GM12872 (cell line): ENCODE measurements around the gene SCYGR3.

Experiments
- CTCF ChIP-seq: IDR thresholded peaks from 3 replicates; pipeline ENCODE4 v1.5.1; 2011; ENCODE audit warnings: low read depth, mild to moderate bottlenecking, low read length, moderate library complexity; ENCODE audit not compliant: insufficient read depth

The SCYGR3 gene

GRCh38 chr2:227626580-227627151 lies 12.0 kb upstream of the SCYGR3 start:
- TF ChIP-seq CTCF, result no peak

- TF ChIP-seq CTCF, result no peak
Measured at GRCh38 chr2:227625420-227625819, 10.8 kb upstream of the SCYGR3 start.

GRCh38 chr2:227623226-227623625 lies 8.6 kb upstream of the SCYGR3 start:
- no peak for TF ChIP-seq CTCF

- no peak for TF ChIP-seq CTCF
Measured at GRCh38 chr2:227617316-227618230, 2.9 kb upstream of the SCYGR3 start, which contains the start of gene SCYGR4. TSS of gene SCYGR4 (plus strand) at chr2:227617498. CDS start at chr2:227617498, 0 bp downstream.

- no peak for TF ChIP-seq CTCF
Measured at GRCh38 chr2:227616631-227617030, 2.0 kb upstream of the SCYGR3 start.

GRCh38 chr2:227615906-227616305 lies 1.3 kb upstream of the SCYGR3 start:
- TF ChIP-seq CTCF, result no peak

GRCh38 chr2:227615181-227615580 lies 541 bp upstream of the SCYGR3 start:
- no peak for TF ChIP-seq CTCF
